Eye (tissue), 1 donor: ENCODE data around the gene PHF19.

Experiments used
- DNase-seq: peaks from one replicate; pipeline ENCODE4 v3.0.0-alpha.2; 2015

PHF19 gene

DNA sequence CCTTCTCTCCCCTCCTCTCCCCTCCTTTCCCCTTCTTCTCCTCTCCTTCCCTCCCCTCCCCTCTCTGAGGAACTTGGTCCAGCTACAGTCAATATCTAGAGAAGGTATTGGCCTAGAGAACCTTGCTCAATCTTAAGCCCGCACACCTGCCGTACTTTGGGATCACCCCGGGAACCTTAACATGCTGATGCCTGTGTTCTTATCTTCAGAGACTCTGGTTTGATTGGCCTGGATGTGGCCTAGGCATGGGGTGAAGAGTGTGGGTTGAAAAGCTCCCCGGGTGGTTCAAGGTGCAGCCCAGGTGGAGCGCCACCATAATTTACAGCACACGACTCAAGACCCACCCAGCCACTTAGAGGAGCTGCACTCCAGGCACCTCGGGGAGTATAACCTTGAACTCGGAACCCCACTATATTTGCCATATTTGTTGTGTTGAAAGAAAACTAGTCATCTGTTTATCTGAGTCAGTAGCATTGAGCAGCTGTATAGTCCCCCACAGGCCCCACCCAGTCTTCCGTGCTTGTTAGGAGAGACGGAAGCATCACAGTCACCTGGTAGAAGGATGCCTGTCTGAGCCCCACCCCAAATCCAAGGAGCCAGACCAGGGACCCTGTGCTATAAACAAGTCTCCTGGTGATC is 14.4 kb upstream of the PHF19 start:
- no peak for DNase-seq

- no peak for DNase-seq
Measured at GRCh38 chr9:120890320-120891244, 13.6 kb upstream of the PHF19 start.

DNA sequence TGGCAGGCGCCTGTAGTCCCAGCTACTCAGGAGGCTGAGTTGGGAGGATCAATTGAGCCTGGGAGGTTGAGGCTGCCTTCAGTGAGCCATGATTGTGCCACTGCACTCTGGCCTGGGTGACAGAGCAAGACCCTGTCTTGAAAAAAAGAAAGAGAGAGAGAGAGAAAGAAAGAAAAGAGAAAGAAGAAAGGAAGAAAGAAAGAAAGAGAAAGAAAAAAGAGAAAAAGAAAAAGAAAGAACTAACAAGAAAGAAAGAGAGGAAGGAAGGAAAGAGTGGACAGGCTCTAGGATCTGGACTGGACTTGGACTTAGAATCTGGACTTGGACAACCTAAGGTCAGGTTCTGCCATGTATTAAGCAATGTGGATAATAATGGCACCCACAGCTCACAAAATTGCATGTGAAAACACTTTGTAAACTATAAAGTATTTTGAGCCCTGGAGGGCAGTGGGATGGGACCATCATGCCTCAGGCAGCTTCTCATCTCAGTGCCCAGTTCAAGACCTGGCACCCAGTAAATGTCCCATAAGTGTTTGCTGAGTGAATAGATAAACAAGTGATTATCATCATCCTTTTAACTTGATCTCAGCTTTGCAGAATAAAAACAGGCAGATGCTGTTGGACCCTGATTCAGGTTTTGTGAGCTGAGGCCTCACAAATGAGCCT is 12.8 kb upstream of the PHF19 start:
- DNase-seq: no peak

- no peak for DNase-seq
Measured at GRCh38 chr9:120888626-120889025, 11.6 kb upstream of the PHF19 start.

GRCh38 chr9:120886490-120886967 is 9.5 kb upstream of the PHF19 start:
- DNase-seq: no peak

- DNase-seq: peak; percentile 33
Measured at GRCh38 chr9:120885958-120886357, 9.0 kb upstream of the PHF19 start.

DNA sequence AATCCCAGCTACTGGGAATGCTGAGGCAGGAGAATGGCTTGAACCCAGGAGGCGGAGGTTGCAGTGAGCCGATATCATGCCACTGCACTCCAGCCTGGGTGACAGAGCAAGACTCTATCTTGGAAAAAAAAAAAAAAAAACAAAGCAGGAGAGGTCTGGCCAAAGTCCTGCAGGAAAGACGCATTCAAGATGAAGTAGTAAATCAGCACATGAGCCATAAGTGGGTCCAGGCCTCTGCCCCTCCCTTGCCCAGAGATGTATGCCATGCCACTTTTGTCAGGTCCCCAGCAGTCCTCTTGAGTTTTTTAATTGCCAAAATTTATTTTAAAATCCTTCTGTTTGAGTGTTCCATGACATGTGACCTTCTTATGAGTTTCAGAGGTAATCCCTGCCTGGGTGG is 8.5 kb upstream of the PHF19 start:
- no peak for DNase-seq

GRCh38 chr9:120883608-120883996 is 6.6 kb upstream of the PHF19 start:
- DNase-seq: no peak

DNA sequence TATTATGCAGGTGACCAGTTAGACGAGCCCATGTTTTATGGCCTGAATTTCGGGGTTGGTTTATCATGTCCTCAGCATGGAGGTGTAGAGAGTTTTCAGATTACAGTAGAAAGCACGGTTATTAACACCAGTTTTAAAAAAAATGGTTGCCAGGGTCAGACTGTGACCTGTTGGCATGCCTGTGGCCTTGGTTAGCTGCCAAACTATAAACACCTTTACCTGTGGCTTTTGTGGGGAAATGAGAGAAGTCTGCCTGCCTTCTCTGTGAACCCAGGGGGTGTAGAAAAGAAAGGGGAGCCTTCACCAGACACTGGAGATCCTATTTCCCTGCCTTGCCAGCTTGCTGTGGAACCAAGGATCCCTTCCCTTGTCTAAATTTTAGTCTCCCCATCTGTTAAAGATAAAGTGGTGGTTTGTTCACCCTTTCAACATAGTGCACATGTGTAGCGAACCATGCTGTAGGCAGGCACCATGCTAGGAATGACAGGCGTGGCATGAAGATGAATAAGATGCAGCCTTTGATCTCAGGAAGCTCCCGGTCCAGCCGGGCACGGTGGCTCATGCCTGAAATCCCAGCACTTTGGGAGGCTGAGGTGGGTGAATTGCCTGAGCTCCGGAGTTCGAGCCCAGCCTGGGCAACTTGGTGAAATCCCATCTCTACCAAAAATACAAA is 6.1 kb upstream of the PHF19 start:
- no peak for DNase-seq

GRCh38 chr9:120879446-120879845 is 2.5 kb upstream of the PHF19 start:
- no peak for DNase-seq

DNA sequence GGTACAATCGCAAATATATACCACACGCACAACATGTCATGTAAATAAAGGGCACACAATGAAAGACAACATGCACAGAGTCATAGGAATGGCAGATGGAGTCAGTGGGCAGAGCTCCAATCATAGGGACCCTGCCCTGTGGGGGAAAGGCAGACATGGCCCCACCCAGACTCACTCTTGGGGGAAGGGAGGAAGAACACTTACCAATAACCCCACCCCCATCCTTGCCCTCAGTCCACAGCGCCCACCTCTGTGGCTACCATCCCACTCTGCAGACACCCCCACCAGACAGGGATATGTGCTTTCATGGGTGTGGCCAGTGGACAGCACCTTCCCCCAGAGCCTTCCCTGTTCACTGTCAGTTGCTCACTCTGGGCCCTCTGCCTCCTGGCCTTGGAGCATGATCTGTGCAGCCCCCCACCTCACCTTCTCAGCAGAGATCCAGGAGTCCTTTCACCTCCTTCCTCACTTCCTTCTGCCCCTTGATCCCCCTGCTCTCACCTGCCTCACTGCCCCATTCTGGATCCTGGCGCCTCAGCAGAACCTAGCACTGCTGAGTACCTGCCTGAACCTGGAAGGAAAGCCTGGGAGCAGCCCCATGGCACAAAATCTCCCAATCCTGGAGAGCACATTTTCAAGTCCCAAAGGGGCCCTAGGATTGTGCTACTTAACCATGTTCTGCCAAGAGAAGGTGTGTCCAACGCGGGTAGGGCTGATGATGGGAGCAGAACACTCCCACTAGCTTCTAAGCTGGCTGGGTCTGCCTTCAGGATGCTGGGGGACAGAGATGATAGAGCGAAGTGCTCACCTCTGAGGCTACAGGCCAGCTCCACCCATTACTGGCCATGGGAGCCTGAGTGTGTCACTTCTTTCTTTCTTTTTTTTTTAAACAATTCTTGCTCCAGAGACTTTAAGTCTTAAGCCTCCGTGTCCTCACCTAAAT is 1.5 kb upstream of the PHF19 start:
- DNase-seq: no peak

GRCh38 chr9:120877276-120878034 is 467 bp upstream of the PHF19 start:
- peak; percentile 76 for DNase-seq

- DNase-seq: peak; percentile 87
Measured at GRCh38 chr9:120875954-120876841, 790 bp downstream of the PHF19 start.

GRCh38 chr9:120875643-120875953 is 1.4 kb downstream of the PHF19 start:
- no peak for DNase-seq

GRCh38 chr9:120875195-120875565 is 1.8 kb downstream of the PHF19 start:
- peak; percentile 26 for DNase-seq

DNA sequence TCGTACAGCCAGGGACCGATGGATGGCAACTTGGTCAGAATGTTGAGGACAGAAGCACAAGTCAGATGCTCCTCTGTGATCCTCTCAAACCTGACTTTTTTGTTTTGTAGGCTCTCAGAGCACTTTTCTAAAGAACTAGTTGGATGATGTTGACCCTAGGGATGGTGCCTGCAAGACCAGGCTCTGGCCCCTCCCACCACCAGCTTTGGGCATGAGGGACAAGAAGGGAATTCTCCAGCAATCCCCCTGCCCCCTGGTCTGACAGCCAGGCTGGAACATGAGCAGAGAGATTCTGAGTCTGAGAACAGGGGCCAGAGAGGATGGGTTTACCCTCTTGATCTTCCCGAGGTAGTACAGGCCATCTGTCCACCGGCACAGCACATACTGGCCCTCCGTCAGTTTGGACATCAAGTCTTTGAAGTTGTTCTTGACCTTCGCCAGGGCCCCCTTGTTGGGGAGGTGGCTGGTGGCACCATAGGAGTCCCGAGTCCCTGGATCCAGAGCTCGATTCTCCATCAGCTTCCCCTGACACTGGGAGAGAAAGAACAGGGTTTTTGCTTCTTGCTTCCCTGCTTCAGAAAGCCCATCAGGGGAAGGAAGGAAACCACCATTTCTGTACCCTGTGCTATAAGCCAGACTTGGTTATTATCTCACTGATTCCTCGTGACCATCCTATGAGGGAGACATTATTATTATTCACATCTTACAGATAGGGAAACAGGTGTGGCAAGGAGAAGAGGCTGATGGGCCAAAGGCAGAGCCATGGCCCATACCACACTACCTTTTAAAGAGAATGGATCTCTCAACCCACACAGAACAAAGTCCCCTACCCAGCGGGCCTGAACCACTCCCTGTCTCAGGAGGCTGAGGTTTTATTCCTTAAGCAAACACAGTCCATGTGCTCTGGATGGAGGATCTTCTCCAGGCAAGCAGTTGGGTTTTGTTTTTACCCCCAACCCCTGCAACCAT is 2.5 kb downstream of the PHF19 start:
- DNase-seq: no peak

DNA sequence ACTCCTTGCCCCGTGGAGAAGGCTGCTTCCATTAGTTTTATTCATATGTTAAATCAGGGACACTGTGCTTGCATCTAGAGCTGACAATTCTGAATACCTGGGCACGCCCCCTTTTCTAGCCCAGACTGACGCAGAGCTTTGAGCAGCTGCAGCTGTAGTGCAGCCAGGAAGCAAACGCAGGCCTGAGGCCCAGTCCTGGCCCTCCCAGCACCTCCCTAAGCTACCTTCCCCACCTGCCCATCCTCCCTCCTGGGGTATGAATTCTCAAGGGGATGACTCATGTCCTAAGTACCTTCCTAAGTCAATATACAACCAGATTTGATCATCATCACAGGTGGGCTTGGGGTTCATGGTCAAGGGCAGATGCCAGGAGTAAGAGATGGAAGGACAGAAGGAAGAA is 3.5 kb downstream of the PHF19 start:
- no peak for DNase-seq

- no peak for DNase-seq
Measured at GRCh38 chr9:120872791-120873502, 4.0 kb downstream of the PHF19 start.
